Uterus (tissue), 2 donors: ENCODE measurements around the gene PCDHA7.

Experiments used
- CTCF ChIP-seq, 4 experiments: fragments of 200-600 bp in 2 of 4; fragments of 450-650 bp in 2 of 4; sonication (generic) in 2 of 4; IDR thresholded peaks; one replicate each; pipeline ENCODE4 v1.5.1; 2016 to 2019; ENCODE audit warnings: antibody characterized with exemption in 4 of 4, mild to moderate bottlenecking in 2 of 4, moderate library complexity in 1 of 4
- POLR2A ChIP-seq, 2 donors: fragments of 450-650 bp; IDR thresholded peaks; one replicate each; pipeline ENCODE4 v1.6.1; 2016; ENCODE audit warnings: antibody characterized with exemption in 2 of 2, mild to moderate bottlenecking in 1 of 2, moderate library complexity in 1 of 2

DNA sequence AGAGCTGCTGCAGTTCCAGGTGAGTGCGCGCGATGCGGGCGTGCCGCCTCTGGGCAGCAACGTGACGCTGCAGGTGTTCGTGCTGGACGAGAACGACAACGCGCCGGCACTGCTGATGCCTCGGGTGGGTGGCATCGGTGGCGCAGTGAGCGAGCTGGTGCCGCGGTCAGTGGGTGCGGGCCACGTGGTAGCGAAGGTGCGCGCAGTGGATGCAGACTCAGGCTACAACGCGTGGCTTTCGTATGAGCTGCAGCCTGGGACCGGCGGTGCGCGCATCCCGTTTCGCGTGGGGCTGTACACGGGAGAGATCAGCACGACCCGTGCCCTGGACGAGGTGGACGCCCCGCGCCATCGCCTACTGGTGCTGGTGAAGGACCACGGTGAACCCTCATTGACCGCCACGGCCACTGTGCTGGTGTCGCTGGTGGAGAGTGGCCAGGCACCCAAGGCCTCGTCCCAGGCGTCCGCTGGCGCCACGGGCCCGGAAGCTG is 31.2 kb upstream of the PCDHA7 start:
- TF ChIP-seq POLR2A (IDR thresholded peaks at IDR 0.05) (no peak), CTCF (IDR thresholded peaks at IDR 0.05) (no peak)
